HG03520 (cell line): ENCODE measurements around the gene ARFGEF3.
"Not testable (repeated sequence)": the region's sequence is repeated elsewhere in the genome, so short reads cannot be mapped to it uniquely, and the experiment has no call there.

Source experiments
- ATAC-seq: cut with Tn5 transposase; IDR thresholded peaks from one replicate; pipeline ENCODE4 v1.9.1; 2021; ENCODE audit warnings: mild to moderate bottlenecking, moderate library complexity; ENCODE audit not compliant: unreplicated experiment

ARFGEF3 gene

GRCh38 chr6:138266095-138266494, 104.4 kb downstream of the ARFGEF3 start:
- ATAC-seq = no peak

GRCh38 chr6:138267971-138268895, 106.5 kb downstream of the ARFGEF3 start:
- ATAC-seq = no peak

- no peak for ATAC-seq
These were observed 109.7 kb downstream of the ARFGEF3 start for GRCh38 chr6:138271451-138271850.

DNA sequence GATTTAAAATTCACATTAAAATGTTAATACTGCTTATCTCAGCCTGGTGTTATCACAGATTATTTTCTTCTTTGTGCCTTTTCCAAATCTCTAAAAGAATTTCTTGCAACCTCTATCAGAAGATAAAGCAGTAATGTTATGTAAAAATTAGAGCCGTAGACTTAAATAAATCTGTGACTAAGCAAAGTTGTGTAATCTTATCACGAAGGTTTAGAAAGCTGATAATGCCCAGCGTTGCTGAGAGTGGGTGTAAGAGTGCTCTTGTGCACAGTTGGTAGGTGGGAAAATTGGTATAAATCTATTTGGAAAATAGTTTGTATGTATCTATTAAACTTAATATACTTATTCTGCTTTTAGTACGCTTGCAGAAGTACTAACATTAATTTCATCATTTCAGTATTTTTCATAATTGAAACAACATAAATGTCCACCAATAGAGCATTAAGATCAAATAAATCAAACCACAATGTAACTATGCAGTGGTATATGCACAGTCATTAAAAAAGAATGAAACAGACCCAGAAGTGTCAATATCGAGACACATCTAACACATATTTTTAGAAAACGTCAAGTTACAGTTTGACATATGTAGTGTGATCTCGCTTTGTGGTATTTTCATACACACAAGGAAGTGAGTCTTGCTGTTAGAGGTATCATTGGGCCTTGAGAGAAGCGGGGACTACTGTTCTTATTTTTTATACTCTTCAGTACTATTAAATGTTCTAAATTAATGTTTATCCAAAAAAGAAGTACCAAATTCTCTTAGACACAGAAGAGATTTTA, 111.0 kb downstream of the ARFGEF3 start:
- ATAC-seq = no peak

GRCh38 chr6:138275976-138276375, 114.2 kb downstream of the ARFGEF3 start:
- no peak for ATAC-seq

DNA sequence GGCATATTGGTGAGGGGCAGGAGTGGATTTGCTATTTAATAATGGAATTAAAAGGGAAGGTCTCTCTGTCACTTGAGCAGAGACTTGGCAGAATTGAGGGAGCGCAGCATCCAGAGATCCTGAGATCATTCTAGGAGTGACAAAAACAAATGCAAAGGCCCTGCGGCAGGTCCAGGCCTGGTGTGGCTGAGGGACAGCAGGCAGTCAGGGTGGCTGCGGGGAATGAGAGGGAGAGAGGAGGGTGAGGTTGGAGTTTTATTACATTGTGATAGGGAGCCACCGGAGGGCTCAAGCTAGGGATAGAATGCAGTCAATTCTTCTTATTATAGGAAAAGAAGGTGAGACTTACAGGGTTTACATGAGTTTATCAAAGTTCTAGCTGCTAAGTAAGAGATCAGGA, 116.1 kb downstream of the ARFGEF3 start:
- no peak for ATAC-seq

DNA sequence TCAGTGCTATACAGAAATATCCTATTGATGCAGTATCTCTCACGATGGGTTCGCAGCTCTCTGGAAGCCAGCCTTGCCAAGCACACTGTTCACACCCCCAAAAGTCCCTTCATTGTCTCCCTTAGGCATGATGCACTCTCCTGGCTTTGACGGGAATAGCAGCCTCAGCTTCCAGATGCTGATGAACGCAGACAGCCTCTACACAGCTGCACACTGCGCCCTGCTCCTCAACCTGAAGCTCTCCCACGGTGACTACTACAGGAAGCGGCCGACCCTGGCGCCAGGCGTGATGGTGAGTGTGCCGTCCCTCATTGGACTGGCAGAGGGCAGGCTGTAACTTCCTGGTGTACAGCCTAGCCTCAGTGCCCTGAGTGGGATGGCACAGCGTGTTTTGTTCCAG, 116.6 kb downstream of the ARFGEF3 start:
- ATAC-seq = no peak

GRCh38 chr6:138285800-138286199, 124.1 kb downstream of the ARFGEF3 start:
- no peak for ATAC-seq

DNA sequence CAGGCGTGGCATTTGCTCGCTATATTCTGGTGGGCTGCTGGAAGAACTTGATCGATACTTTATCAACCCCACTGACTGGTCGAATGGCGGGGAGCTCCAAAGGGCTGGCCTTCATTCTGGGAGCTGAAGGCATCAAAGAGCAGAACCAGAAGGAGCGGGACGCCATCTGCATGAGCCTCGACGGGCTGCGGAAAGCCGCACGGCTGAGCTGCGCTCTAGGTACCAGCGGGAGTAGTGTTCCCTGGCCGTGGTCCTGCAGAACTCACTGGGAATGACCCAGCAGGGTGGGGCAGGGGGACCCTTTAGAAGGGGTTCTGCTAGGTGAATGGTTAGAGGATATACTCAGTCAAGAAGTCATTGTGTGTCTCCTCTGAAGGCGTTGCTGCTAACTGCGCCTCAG, 125.0 kb downstream of the ARFGEF3 start:
- ATAC-seq = no peak

DNA sequence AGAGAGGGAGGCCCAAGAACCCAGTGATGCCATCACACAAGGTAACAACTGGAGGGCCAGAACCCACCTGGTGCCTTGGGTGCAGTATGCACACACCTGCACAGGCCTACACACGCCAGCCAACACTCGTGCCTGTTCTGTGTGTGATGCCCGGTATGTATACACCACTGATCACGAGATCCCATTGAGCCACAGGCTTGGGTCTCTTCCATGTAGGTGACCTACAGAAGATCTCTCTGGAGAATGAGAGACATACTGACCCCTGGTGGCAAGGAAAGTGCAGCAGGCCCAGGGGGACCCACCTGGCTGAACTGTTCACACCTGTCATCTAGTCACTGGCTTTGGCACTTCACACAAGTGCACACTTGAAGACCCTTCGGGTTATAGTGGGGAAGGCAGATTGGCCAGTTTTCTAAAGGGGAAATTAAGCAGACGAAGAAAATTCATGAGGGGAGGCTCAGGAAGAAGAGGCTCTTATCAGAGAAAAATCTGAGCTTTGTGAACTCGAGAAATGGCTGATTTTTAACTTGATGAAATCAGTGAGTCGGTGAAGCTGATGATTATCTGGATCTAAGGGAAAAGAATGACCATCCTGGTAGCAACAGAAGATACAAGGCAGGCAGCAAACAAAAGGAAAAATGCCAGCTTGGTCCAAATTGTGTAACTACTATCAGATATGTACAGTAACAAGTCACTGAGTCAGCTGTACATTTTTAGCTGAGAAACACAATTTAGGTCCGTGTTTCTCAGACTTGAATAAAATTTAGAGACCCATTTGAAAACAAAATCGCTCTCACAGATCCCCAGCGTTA, 125.6 kb downstream of the ARFGEF3 start:
- ATAC-seq = peak; percentile 63

- ATAC-seq = not testable (repeated sequence)
These were observed 126.8 kb downstream of the ARFGEF3 start for GRCh38 chr6:138288428-138289085.

DNA sequence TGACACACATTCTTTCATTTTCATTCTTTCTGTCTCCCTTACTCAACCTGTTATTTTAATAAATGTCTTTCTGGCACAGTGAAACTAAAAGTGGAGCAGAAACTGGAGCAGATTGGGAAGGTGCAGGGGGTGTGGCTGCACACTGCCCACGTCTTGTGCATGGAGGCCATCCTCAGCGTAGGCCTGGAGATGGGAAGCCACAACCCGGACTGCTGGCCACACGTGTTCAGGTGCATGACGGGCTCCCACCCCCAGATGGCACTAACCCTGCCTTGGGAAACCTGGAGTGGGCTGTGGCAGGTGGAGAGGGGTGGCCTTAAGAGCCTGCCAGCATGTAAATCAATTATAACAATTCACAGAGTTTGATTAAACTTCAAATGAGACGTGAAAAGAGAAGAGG, 128.0 kb downstream of the ARFGEF3 start:
- no peak for ATAC-seq

DNA sequence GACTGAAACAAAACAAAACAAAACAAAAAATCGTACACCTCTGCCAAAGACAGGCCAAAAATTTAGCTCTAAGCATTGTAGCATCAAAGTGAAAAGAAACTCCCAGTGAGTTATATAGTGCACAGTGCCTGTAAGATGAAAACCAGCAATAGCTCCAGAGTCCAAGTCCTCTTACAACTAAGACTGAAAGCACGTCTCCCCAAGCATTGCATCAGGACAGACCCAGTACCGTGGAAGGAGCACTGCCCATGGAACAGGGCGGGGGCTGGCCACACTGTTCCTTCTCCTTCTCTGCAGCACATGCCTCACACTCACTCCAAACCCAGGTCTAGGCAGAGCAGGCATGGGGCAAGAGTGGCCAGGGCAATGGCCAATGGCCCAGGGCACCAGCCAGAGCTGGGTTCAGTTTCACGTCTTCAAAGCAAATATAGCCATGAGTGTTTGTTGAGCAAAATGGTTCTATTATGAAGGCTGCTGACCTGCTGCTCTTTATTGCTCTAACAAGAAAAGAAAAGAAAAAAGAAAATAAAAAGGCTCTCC, 128.8 kb downstream of the ARFGEF3 start:
- ATAC-seq = no peak

DNA sequence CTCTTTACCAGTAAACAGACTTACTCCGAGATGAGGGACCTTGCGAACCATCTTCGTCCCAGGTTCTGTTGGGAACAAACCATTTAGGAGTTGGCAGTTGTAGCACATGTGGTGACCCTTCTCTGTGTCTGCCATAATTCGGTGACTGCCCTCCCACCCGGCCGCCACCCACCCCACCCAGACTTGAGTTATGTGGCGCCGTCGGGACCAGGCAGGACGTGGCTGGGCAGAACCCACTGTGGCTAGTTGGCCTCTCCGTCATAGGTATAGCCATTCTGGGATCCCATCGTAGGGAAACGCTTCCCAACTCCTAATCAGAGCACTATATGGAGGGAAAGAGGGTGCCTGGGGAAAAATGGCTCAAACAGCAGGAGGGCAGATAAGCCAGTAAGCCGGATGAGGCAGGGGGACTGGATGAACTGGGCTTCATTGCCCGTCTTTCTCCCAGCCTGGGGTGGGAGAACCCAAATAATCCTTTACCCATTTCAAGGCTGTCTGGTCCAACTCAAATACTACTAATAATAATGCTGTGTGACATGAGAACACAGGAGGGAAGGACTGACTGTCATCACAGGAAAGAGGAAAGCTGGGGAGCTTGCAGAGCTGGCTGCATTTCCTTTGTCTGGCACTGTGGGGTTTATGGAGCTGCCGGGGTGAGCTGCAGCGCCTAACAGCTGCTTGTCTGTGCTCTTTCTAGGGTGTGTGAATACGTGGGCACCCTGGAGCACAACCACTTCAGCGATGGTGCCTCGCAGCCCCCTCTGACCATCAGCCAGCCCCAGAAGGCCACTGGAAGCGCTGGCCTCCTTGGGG, 129.5 kb downstream of the ARFGEF3 start:
- ATAC-seq = no peak

- ATAC-seq = no peak
These were observed 130.1 kb downstream of the ARFGEF3 start for GRCh38 chr6:138291849-138292181.

DNA sequence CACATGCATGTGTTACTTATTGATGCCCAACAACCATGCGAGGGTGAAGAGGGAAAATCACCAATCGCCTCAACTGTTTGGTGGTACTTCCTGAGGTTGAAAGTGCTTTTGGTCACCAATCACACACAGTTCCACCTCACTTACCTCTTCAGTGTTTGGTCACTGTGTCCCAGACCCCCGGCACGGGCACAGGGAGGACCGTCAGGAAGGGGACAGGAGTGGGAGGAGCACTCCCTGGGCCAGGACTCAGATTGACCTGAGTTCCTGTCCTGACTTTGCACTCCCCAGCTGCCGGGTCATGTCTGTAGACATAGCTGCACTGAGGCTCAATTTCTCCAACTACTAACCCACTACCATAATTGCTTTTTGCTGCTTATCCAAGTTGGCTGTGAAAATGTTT, 130.7 kb downstream of the ARFGEF3 start:
- no peak for ATAC-seq

DNA sequence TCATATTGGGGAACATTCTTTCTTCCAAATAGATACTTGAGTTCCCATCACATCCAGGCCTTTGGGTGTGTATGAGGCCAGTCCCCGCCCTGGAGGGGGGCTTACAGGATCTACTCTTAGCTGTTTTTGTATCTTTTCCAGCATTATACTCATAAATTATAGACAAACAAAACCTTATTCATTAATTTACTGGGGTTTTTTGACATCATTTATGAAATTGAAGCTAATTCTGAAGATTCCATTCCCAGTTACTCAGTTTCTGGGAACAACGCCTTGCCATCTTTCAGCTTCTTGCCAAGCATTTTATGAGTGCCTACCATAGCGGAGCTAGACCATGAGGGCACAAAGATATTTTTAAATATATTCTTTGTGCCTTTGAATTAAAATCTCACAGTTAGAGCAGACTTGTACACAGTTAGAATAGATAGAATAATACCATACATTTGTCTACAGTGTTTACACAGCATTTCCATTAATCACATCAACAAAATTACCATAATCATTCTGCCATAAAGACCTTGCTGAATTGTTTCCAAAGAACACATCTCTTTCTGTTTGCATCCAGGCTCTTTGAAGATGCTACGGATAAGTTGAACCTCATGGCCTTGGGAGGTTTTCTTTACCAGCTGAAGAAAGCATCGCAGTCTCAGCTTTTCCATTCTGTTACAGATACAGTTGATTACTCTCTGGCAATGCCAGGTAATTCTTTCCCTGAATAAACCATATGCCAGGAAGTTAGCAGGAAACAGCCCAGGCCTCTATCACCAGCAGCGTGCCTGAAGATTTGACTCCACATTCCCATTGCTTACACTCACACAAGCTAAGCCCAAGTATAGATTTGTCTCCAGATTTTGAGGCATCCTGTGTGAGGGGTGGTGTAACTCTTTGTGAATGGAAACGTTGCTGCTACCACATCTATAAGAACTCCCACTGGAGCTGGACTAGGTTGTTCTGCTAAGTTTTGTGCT, 132.0 kb downstream of the ARFGEF3 start:
- no peak for ATAC-seq

DNA sequence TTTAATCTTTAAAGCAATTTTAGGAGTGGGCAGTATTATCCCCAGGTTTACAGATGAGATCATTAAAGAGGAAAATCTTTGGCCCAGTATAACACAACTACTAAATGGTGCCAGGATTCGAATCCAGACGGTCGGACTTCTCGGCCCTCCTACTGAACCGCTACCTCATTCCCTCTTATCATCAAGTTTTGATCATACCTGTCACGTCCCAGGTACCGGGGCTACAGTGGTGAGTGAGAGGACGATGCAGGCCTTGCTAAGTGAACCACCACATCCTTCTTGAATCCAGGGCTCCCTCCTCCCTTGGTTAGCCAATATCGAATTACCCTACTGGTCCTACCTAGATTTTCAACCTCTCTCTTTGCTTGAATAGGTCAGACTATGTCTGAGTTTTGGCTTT, 134.6 kb downstream of the ARFGEF3 start:
- ATAC-seq = no peak

- no peak for ATAC-seq
These were observed 135.0 kb downstream of the ARFGEF3 start for GRCh38 chr6:138296786-138297185.
